ENCODE results near the gene MELTF. TPM values are rescaled to one million over a fixed set of nuclear protein-coding genes. Genes with fewer than 3 reads are reported as not detected.
A peak's percentile ranks its signal among the peaks of the same experiment; 100 is the strongest.

Gene MELTF
- total RNA-seq, 4 donors from 2014 or later: 3.0 to 20.6 (median 10.3) TPM

GRCh38 chr3:197027896-197028727 is 1.5 kb downstream of the MELTF start:
- WGBS, 2 donors (ENCODE audit: low coverage in 1 of 2): 93% methylated on average over 18 of the region's 22 CpGs; no CpG with 5 or more reads in 1 of the 2 donors
- Histone ChIP-seq H3K4me3 (peak overlapping the region in 1 of 4 donors; percentile 67), H3K36me3 (no peaks in the 10 kb centered on the region), H3K27ac (no peak overlapping the region), H3K9me3 (no peaks in the 10 kb centered on the region), H3K4me1 (peaks cover 5 to 31% (median 18%) of the 10 kb centered on the region in 4 donors), H3K27me3 (peaks cover 9% of the 10 kb centered on the region)
- in situ Hi-C loops (cut with MboI; ENCODE audit: low pct_ligation_motif_present in 1 of 4, low pct_unique_long_range_greater_than_20kb in 1 of 4, low sequenced_read_pairs in 3 of 4) (no loop called here), intact Hi-C loops (cut with DNase I; ENCODE audit: low total_unique reads) (no loop called here)
- TF ChIP-seq CTCF (IDR thresholded peaks at IDR 0.05) (no peak), POLR2AphosphoS5 (IDR thresholded peaks at IDR 0.05) (no peak), POLR2A (IDR thresholded peaks at IDR 0.05) (no peak), EP300 (IDR thresholded peaks at IDR 0.05; ENCODE audit: low read depth) (no peak)
- DNase-seq: no peak

GRCh38 chr3:197027151-197027895 is 2.3 kb downstream of the MELTF start:
- no peaks in the 10 kb centered on the region for H3K9me3 ChIP-seq
- no peaks in the 10 kb centered on the region for H3K36me3 ChIP-seq
- TF ChIP-seq POLR2A (IDR thresholded peaks at IDR 0.05) (no peak), EP300 (IDR thresholded peaks at IDR 0.05; ENCODE audit: low read depth) (no peak), POLR2AphosphoS5 (IDR thresholded peaks at IDR 0.05) (no peak)
- no peak overlapping the region for H3K4me3 ChIP-seq
- in situ Hi-C loops (cut with MboI; ENCODE audit: low pct_ligation_motif_present in 1 of 4, low pct_unique_long_range_greater_than_20kb in 1 of 4, low sequenced_read_pairs in 3 of 4) (no loop called here), intact Hi-C loops (cut with DNase I; ENCODE audit: low total_unique reads) (no loop called here)
- H3K27ac ChIP-seq: no peak overlapping the region
- whole genome bisulfite sequencing, 2 donors (ENCODE audit: low coverage in 1 of 2): 95% methylated on average over 29 of the region's 29 CpGs; no CpG with 5 or more reads in 1 of the 2 donors
- peaks cover 5 to 31% (median 18%) of the 10 kb centered on the region in 4 donors for H3K4me1 ChIP-seq
- no peak for DNase-seq
- peaks cover 9% of the 10 kb centered on the region for H3K27me3 ChIP-seq

- WGBS, 2 donors (ENCODE audit: low coverage in 1 of 2): 94% methylated on average over 9 of the region's 9 CpGs; no CpG with 5 or more reads in 1 of the 2 donors
- H3K4me3 ChIP-seq: no peak overlapping the region
- no peak for DNase-seq
- peaks cover 5 to 24% (median 18%) of the 10 kb centered on the region in 4 donors for H3K4me1 ChIP-seq
- intact Hi-C loops (cut with DNase I; ENCODE audit: low total_unique reads) (no loop called here), in situ Hi-C loops (cut with MboI; ENCODE audit: low pct_ligation_motif_present in 1 of 4, low pct_unique_long_range_greater_than_20kb in 1 of 4, low sequenced_read_pairs in 3 of 4) (no loop called here)
- no peaks in the 10 kb centered on the region for H3K36me3 ChIP-seq
- peaks cover 9% of the 10 kb centered on the region for H3K27me3 ChIP-seq
- no peaks in the 10 kb centered on the region for H3K9me3 ChIP-seq
- no peak for TF ChIP-seq CTCF (IDR thresholded peaks at IDR 0.05)
- no peak for TF ChIP-seq EP300 (IDR thresholded peaks at IDR 0.05; ENCODE audit: low read depth)
- no peak for TF ChIP-seq POLR2A (IDR thresholded peaks at IDR 0.05)
- TF ChIP-seq POLR2AphosphoS5 (IDR thresholded peaks at IDR 0.05): no peak
- no peak overlapping the region for H3K27ac ChIP-seq
Observed at GRCh38 chr3:197026481-197026866, 3.1 kb downstream of the MELTF start.

GRCh38 chr3:197025736-197026480 is 3.7 kb downstream of the MELTF start:
- H3K9me3 ChIP-seq: no peaks in the 10 kb centered on the region
- DNase-seq: no peak
- peaks cover 5 to 19% (median 16%) of the 10 kb centered on the region in 4 donors for H3K4me1 ChIP-seq
- no peak overlapping the region for H3K27ac ChIP-seq
- H3K4me3 ChIP-seq: no peak overlapping the region
- no peak for TF ChIP-seq POLR2AphosphoS5 (IDR thresholded peaks at IDR 0.05)
- H3K27me3 ChIP-seq: peaks cover 9% of the 10 kb centered on the region
- intact Hi-C loops (cut with DNase I; ENCODE audit: low total_unique reads) (no loop called here), in situ Hi-C loops (cut with MboI; ENCODE audit: low pct_ligation_motif_present in 1 of 4, low pct_unique_long_range_greater_than_20kb in 1 of 4, low sequenced_read_pairs in 3 of 4) (no loop called here)
- no peaks in the 10 kb centered on the region for H3K36me3 ChIP-seq
- WGBS, 2 donors (ENCODE audit: low coverage in 1 of 2): 94% methylated on average over 18 of the region's 21 CpGs; no CpG with 5 or more reads in 1 of the 2 donors
